ENCODE results near the gene ZFAND6.
A peak's percentile ranks its signal among the peaks of the same experiment; 100 is the strongest.
"Not testable (repeated sequence)": the region's sequence is repeated elsewhere in the genome, so short reads cannot be mapped to it uniquely, and the experiment has no call there.

The ZFAND6 gene

DNA sequence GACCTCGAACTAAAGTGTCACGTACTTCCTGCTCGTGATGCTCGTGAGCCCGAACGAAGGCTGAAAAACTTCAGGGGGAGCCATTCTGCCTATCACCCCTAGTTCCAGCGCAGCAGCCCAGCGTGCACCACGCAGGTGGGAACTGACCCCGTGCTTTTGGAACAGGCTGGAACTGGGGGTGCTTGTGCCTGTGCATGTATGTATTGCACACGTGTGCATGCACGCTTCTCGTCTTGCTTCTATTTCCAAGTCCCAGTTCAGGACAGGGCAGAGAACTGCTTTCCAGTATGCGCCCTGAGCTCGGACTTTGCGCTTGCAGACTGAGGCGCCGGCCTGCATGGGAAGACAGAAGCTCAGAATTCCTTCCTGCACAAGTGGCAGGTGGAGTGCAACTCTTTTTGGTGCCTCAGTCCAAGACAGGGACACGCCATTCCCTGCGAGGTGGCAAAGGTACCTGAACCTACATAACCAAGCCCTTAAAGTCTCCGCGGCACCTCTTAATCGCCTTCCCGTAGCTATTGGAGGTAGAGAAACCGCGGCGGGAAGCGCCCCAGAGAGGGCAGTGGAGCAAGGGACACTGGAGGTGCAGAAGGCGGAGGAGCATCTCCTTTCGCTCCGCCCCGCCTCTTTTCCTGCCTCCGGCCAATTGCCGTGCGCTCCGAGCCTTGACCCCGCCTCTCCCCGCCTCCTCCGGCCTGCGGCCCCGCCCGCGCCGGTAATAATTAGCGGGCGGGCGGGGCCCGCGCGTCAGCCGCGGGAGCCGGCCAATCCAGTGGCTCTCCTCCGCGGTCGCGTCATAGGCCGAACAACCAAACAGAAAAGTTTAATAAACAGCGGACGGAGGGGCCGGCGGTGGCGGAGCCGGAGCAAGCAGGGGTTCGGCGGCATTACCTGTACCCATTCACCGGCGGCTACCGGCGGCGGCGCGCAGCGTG is at the start of gene ZFAND6:
Gene ZFAND6, plus strand, starts transcription at position 826 of the 935 bp plus-strand sequence. CDS start 60,669 bp downstream, outside the sequence.
- peak; percentile 95 for DNase-seq (ENCODE audit: low spot score)

DNA sequence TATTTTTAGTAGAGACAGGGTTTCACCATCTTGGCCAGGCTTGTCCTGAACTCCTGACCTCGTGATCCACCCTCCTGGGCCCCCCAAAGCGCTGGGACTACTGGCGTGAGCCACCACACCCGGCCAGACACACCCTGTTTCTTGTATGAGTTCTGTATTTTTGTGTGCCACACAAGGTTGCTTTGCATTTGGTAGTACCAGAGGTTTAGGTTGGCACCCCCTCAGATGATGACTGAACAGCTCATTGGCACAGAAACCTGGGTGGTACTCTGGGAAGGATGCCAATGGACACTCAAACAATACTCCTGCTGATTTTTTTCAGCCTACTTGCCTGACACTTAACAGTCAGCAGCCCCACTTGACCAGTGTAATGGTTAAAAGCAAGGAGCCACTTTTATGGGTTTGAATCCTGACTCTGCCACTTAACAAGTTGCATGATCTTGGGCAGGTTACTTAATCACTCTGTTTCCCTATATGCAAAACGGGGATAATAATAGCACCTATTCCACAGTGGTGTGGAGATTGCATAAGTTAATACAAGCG is 49.3 kb upstream of the ZFAND6 start:
- DNase-seq (ENCODE audit: low spot score) = no peak

DNA sequence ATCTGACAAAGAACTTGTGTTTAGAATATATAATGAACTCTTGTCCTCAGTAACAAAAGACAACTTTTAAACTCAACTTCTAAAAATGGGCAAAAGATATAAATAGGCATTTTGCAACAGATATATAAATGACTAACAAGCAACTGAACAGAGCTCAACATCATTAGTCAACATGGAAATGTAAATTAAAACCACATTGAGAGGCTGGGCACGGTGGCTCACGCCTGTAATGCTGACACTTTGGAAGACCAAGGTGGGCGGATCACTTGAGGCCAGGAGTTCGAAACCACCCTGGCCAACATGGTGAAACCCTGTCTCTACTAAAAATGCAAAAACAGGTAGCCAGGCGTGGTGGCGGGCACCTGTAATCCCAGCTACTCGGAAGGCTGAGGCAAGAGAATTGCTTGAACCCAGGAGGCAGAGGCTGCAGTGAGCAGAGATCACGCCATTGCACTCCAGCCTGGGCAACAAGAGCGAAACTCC is 48.4 kb upstream of the ZFAND6 start:
- not testable (repeated sequence) for DNase-seq (ENCODE audit: low spot score)

DNA sequence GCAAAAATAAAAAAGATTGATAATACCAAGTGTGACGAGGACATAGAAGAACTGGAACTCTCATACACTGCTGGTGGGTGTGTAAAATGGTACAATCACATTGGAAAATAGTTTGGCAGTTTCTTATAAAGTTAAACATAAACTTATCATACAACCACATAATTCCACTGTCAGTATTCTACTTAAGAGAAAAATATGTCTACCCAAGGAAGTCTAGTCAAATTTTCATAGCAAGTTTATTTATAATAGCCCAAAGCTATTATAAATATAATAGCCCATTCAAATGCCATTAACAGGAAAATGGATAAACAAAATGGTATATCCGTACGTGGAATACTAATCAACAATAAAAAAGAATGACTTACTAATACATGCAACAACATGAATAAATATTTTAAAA is 47.9 kb upstream of the ZFAND6 start:
- DNase-seq (ENCODE audit: low spot score) = no peak

DNA sequence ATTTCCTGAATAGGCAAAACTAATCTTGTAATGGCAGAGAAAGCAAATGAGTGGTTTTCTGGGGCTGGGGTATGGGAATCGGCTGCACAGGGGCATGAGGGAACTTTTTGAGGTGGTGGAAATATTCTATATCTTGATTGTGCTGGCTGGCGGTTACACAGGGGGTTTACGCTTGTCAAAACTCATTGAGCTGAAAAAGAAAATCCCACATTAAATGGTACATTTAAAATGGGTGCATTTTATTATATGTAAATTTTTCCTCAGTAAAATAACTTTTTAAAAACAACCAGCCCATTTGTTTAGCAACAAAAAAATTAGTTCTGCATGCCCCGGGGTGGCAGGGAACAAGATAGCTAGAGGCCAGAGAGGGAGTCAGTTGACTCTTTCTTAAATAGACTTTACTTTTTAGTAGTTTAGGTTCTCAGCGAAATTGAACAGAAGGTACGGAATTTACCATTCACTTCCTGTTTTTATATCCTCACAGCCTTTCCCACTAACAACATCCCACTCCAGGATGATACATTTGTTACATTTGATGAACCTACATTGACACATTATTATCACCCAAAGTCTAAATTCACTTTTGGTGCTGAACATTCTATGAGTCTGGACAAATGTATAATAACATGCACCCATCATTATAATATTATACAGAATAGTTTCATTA is 47.3 kb upstream of the ZFAND6 start:
- DNase-seq (ENCODE audit: low spot score) = no peak

DNA sequence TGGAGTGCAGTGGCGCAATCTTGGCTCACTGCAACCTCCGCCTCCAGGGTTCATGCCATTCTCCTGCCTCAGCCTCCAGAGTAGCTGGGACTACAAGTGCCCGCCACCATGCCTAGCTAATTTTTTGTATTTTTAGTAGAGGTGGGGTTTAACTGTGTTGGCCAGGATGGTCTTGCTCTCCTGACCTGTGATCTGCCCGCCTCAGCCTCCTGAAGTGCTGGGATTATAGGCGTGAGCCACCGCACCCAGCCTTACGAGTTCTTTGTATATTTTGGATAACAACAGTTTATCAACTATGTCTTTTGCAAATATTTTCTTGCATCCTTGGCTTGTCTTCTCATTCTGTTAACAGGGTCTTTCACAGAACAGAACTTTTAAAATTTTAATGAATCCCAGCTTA is 45.3 kb upstream of the ZFAND6 start:
- DNase-seq (ENCODE audit: low spot score) = not testable (repeated sequence)

DNA sequence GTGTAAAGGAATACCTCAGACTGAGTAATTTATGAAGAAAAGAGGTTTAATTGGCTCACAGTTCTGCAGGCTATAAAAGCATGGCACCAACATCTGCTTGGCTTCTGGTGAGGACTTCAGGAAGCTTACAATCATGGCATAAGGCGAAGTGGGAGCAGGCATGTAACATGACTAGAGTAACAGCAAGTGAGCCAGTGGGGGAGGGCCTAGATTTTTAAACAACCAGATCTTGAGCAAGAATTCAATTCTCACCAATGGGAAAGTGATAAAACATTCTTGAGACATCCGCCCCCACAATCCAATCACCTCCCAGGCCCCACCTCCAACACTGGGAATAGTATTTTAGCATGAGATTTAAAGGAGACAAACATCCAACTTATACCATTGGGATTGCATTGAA is 44.3 kb upstream of the ZFAND6 start:
- no peak for DNase-seq (ENCODE audit: low spot score)

DNA sequence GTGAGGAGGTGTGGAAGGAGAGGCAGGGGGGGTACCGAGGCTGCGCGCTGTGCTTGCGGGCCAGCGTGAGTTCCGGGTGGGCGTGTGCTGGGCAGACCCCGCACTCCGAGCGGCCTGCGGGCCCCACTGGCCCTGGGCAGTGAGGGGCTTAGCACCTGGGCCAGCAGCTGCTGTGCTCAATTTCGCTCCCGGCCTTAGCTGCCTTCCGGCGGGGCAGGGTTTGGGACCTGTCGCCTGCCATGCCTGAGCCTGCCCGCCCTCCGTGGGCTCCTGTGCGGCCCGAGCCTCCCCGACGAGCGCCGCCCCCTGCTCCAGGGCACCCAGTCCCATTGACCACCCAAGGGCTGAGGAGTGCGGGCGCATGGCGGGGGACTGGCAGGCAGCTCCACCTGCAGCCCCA is 43.0 kb upstream of the ZFAND6 start:
- not testable (repeated sequence) for DNase-seq (ENCODE audit: low spot score)

DNA sequence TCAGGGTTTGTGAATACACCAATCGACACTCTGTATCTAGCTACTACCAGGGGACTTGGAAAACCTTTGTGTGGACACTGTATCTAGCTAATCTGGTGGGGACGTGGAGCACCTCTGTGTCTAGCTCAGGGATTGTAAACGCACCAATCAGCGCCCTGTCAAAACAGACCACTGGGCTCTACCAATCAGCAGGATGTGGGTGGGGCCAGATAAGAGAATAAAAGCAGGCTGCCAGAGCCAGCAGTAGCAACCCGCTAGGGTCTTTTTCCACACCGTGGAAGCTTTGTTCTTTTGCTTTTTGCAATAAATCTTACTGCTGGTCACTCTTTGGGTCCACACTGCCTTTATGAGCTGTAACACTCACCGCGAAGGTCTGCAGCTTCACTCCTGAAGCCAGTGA is 42.3 kb upstream of the ZFAND6 start:
- DNase-seq (ENCODE audit: low spot score) = not testable (repeated sequence)

DNA sequence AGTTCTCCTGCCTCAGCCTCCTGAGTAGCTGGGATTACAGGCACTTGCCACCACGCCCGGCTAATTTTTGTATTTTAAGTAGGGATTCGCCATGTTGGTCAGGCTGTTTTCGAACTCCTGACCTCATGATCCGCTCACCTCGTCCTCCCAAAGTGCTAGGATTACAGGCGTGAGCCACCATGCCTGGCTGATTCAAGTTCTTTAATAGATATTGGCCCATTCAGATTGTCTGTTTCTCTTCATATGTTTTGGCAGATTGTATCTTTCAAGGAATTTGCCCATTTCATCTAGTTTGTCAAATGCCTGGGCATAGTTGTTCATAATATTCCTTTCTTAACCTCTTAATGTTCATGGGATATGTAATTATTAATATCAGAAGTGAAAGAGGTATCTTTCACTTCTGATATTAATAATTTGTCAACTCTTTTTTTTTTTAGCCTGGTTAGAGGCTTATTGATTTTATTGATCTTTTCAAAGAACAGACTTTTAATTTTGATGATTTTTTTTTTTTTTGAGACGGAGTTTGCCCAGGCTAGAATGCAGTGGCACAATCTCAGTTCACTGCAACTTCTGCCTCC is 40.2 kb upstream of the ZFAND6 start:
- no peak for DNase-seq (ENCODE audit: low spot score)

DNA sequence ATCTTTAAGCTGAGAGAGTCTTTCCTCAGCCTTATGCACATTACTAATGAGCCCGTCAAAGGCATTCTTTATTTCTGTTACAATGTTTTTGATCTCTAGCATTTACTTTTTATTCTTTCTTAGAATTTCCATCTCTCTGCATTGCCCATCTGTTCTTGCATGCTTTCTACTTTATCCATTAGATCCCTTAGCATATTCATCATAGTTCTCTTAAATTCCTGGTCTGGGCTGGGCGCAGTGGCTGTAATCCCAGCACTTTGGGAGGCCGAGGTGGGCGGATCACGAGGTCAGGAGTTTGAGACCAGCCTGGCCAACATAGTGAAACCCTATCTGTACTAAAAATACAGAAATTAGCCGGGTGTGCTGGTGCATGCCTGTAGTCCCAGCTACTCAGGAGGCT is 39.3 kb upstream of the ZFAND6 start:
- DNase-seq (ENCODE audit: low spot score) = not testable (repeated sequence)

DNA sequence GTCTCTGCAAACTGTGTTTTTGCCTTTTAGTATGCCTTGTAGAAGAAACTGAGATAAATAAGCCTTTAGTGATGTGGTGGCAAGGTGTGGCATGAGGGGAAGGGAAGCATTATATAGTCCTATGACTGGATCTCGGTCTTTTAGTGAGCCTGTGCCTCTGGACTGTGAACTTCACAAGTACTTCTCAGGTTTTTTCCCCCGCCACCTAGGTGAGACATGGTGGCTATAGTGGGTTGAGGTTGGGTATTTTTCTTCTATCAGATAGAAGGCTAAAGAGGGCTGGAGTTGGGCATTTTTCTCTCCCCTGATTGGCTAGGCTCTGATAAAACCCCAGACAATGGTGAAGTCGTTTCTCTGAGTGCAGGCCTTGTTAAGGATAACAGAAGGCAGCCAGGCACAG is 38.7 kb upstream of the ZFAND6 start:
- DNase-seq (ENCODE audit: low spot score) = no peak

DNA sequence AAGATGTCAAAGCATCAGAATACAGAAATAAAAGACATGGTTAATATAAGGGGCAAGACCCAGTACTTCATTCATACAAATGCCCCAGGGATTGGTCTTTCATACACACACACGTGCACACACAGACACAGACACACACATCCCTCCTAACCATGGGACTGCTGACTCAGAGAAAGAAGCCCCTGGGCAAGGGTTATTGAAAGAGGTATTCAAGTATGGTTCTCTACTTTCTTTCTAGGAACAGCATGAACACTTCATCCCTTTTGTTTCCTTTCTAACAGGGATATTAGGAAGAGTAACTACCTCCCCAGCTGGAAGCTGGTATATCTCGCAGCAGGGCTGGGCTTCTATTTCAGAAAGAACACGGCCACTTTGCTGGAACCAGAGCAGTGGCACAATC is 33.2 kb upstream of the ZFAND6 start:
- no peak for DNase-seq (ENCODE audit: low spot score)

DNA sequence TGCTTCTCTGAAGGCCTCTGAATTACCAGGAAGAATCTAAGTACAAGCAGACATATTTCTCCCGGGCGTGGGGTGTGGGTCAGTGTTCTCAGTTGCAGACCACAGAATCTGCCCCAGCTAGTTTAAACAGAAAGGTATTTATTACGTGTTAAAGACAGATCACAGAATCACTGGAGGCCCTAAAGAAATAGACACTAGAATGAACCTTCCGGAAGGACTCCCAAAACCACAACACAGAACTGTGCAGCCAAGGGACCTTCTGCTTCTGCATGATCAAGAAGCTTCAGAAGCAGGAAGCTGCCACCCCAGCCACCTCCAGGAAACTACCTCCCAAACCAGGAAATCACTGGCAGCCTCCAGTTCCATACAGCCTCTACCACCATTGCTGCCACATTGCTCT is 32.7 kb upstream of the ZFAND6 start:
- DNase-seq (ENCODE audit: low spot score) = no peak

DNA sequence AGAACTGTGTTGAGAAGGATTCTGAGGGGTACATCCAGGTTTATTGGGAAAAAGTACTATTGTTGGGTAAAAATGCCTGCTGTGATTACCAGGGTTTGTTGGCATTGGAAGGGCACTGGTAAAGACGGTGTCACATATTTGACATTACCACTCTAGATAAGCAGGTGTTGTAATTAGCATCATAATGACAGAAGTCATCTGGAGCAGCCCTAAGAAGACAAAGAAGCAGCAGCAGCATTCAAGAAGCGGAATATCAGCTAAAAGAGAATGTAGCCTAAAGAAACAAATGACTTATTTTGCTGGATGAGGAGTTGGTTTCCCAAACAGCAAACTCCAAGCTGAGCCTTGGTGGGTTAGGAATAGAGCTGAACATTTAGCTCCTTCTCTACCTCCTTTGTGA is 30.5 kb upstream of the ZFAND6 start:
- no peak for DNase-seq (ENCODE audit: low spot score)

DNA sequence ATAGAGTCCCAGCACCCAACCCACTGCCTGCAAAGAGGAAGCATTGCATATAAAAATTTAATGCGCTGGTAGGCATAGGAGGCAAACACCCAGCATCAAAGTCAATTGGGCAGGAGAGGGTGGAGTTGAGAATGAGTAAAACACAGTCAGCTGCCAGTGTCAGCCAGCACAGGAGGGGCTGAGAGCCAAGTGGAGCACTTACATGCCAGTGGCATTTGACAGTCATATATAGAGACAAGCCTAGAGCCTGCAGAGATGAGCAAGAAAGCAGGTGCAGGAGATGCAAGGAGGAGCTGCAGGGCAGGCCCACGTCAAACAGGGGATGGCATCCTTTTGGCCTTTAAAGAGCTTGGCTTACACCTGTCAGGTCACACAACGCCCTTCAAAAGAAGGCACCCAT is 27.6 kb upstream of the ZFAND6 start:
- no peak for DNase-seq (ENCODE audit: low spot score)

DNA sequence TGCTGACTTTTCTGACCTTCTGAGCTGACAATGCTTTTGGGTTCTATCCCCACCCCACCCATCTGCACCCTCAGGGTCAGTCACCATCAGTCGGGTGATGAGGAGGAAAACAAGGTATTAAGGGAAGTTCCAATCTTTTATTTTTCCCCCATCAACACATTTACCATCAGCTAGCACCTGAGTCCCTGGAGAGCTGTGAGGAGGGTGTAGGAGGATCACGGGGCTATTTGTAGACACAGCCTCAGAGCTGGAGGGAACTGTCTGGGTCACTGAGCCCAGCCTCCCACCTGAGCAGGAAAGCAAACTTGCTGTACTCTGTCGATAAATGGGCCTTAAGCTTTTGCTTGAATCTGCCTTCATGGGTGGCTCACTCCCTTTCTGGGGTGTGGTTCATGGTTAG is 24.8 kb upstream of the ZFAND6 start:
- DNase-seq (ENCODE audit: low spot score) = no peak

DNA sequence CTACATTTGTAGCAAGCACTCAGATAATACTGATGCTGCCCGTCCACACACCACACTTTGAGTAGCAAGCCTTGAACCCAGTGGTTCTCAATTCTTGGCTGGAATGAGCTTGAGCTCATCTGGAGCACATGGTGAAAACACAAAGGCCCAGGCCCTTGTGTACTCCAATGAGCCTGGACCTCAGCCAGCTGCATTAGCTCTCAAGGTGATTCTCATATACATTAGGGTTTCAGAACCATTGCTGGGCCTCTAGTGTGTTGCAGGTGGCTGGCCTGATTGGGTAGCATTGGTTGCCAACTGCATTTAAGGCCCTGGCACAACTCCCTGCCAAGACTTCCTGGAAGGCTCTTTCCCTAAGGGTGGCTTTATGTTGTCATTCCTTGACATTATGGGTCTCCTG is 23.4 kb upstream of the ZFAND6 start:
- DNase-seq (ENCODE audit: low spot score) = no peak

DNA sequence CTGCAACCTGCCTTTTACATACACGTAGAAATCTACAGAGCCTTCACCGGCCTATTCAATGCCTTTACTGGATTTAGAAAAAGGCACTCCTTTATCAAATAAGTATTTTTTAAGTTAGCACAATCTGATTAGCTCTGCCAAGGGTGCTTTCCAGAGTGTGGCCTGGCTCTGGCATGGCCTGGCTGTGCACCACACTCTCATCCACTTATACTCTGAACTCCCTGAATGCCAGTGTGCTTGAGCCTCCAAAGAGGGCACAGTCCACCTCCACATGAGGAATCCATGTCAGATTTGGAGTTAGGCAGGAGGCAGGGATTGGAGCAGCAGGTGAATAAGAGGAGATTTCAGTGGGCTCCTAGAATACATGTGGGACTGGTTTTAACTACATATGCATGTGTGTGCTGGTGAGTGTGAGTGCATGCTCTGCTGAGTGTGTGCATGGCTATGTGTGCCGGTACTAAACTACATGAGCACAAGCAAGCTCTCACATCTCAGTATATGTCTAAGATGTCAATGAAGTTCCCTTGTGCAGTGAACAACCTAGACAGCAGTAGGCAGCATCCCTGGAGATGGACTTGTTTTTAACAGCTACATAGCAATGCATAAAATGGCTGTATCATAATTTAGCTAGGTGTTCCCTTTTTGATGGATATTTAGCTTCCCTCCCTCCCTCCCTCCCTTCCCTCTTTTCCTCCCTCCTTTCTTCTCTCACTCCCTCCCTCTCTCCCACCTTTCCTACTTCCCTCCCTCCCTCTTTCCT is 17.8 kb upstream of the ZFAND6 start:
- DNase-seq (ENCODE audit: low spot score) = no peak

DNA sequence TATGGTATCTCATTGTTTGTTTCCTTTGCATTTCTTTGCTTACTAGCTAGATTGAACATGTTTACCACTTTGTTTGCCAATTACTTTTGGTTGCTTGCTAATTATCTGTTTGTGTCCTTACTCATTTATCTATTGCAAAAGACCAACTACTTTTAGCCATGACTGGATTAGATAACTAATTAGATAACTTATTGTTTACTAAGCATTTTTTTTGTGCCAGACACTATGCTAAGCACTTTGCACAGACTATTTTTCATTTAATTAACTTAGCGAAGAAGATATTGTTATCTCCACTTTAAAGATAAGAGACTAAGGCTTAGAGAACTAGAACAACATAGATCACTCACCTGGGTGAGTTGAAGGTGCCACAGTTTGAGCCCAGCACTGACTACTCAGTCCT is 16.9 kb upstream of the ZFAND6 start:
- no peak for DNase-seq (ENCODE audit: low spot score)

DNA sequence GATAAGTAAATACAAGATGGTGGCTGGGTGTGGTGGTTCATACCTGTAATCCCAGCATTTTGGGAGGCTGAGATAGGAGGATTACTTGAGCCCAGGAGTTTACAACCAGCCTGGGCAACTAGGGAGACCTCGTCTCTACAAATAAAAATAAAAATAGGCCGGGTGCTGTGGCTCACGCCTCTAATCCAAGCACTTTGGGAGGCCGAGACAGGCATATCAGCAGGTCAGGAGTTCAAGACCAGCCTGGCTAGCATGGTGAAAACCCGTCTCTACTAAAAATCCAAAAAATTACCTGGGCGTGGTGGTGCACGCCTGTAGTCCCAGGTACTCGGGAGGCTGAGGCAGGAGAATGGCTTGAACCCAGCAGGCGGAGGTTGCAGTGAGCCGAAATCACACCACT is 14.3 kb upstream of the ZFAND6 start:
- not testable (repeated sequence) for DNase-seq (ENCODE audit: low spot score)

DNA sequence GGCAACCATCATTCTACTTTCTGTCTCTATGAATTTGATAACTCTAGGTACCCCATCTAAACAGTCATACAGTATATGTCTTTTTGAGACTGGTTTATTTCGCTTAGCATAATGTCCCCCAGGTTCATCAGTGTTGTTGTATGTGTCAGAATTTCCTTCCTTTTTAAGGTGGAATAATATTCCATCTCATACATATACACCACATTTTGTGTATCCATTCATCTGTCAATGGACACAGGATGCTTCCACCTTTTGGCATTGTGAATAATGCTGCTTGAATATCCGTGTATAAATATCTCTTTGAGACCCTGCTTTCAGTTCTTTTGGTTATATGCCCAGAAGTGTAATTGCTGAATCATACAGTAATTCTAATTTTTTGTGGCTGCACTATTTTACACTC is 10.4 kb upstream of the ZFAND6 start:
- no peak for DNase-seq (ENCODE audit: low spot score)
